DOHH2 (cell line): ENCODE data around the gene STON2.

Experiments used
- CTCF ChIP-seq: fragments of 200-600 bp; sonication (generic); IDR thresholded peaks from one replicate; pipeline ENCODE4 v1.5.1; 2014; ENCODE audit warnings: antibody characterized with exemption, mild to moderate bottlenecking, low read depth, low read length; ENCODE audit not compliant: poor library complexity, severe bottlenecking
- EZH2phosphoT487 ChIP-seq: fragments of 200-600 bp; sonication (generic); IDR thresholded peaks from 2 replicates; pipeline ENCODE4 v1.6.1; 2017; ENCODE audit warnings: borderline replicate concordance, mild to moderate bottlenecking, antibody characterized with exemption, low read length, moderate library complexity, mixed read lengths

GRCh38 chr14:81436296-81437138 is 36.4 kb upstream of the STON2 start:
- no peak for TF ChIP-seq CTCF
- TF ChIP-seq EZH2phosphoT487, result no peak
